ENCODE data around the gene VRK3. TPM values are rescaled to one million over a fixed set of nuclear protein-coding genes. Genes with fewer than 3 reads are reported as not detected.

VRK3 gene
- total RNA-seq, 3 donors from 2014 or later (not counting 1 experiment from before 2014, with no cell fraction given), result 82.7 to 105 (median 93.7) TPM

GRCh38 chr19:50036908-50037307 lies 11.7 kb upstream of the VRK3 start:
- Histone ChIP-seq H3K9me3 (ENCODE audit: control insufficient read depth, insufficient read depth, low read length) (no peaks in the 10 kb centered on the region), H3K4me1 (ENCODE audit: control insufficient read depth, insufficient read depth, low read length) (no peaks in the 10 kb centered on the region), H3K27ac (ENCODE audit: low read length) (no peak overlapping the region), H3K27me3 (ENCODE audit: control insufficient read depth, insufficient read depth, low read length) (no peaks in the 10 kb centered on the region), H3K36me3 (ENCODE audit: control insufficient read depth, insufficient read depth, low read length) (peaks cover 48% of the 10 kb centered on the region), H3K4me3 (ENCODE audit: low read length) (no peak overlapping the region)
- no peak overlapping the region for H3K27ac Mint-ChIP-seq
- TF ChIP-seq CTCF (IDR thresholded peaks at IDR 0.05), result no peak
- WGBS (ENCODE audit: insufficient coverage), result 89% methylated on average over 3 of the region's 3 CpGs
- H3K36me3 Mint-ChIP-seq, result peaks cover 18% of the 10 kb centered on the region
- H3K4me3 Mint-ChIP-seq, result no peak overlapping the region
- H3K9me3 Mint-ChIP-seq, result no peaks in the 10 kb centered on the region
- no peaks in the 10 kb centered on the region for H3K27me3 Mint-ChIP-seq (ENCODE audit: low read depth in 2 of 2)
- H3K4me1 Mint-ChIP-seq, result peaks cover 10 to 16% of the 10 kb centered on the region in 2 donors
- DNase-seq, result no peak
- no peak for ATAC-seq
- intact Hi-C loops (cut with micrococcal nuclease), result no loop called here

GRCh38 chr19:50030937-50031336 lies 5.8 kb upstream of the VRK3 start:
- intact Hi-C loops (cut with micrococcal nuclease), result no loop called here
- 97% methylated on average over 11 of the region's 11 CpGs for WGBS (ENCODE audit: insufficient coverage)
- Histone ChIP-seq H3K27ac (ENCODE audit: low read length) (no peak overlapping the region), H3K4me1 (ENCODE audit: control insufficient read depth, insufficient read depth, low read length) (peaks cover 15% of the 10 kb centered on the region), H3K4me3 (ENCODE audit: low read length) (no peak overlapping the region), H3K27me3 (ENCODE audit: control insufficient read depth, insufficient read depth, low read length) (no peaks in the 10 kb centered on the region), H3K36me3 (ENCODE audit: control insufficient read depth, insufficient read depth, low read length) (peaks cover 20% of the 10 kb centered on the region), H3K9me3 (ENCODE audit: control insufficient read depth, insufficient read depth, low read length) (no peaks in the 10 kb centered on the region)
- Mint-ChIP-seq H3K36me3 (peaks cover 6% of the 10 kb centered on the region), H3K27me3 (ENCODE audit: low read depth in 2 of 2) (no peaks in the 10 kb centered on the region), H3K4me3 (no peak overlapping the region), H3K4me1 (peaks cover 20 to 37% of the 10 kb centered on the region in 2 donors), H3K27ac (no peak overlapping the region), H3K9me3 (no peaks in the 10 kb centered on the region)
- TF ChIP-seq CTCF (IDR thresholded peaks at IDR 0.05), result no peak
- DNase-seq (no peak), ATAC-seq (no peak)

- Histone ChIP-seq H3K27me3 (ENCODE audit: control insufficient read depth, insufficient read depth, low read length) (no peaks in the 10 kb centered on the region), H3K36me3 (ENCODE audit: control insufficient read depth, insufficient read depth, low read length) (peaks cover 20% of the 10 kb centered on the region), H3K27ac (ENCODE audit: low read length) (no peak overlapping the region), H3K4me3 (ENCODE audit: low read length) (no peak overlapping the region), H3K4me1 (ENCODE audit: control insufficient read depth, insufficient read depth, low read length) (peaks cover 16% of the 10 kb centered on the region), H3K9me3 (ENCODE audit: control insufficient read depth, insufficient read depth, low read length) (no peaks in the 10 kb centered on the region)
- H3K27ac Mint-ChIP-seq, result no peak overlapping the region
- H3K4me1 Mint-ChIP-seq, result peaks cover 27 to 39% of the 10 kb centered on the region in 2 donors
- TF ChIP-seq CTCF (IDR thresholded peaks at IDR 0.05), result no peak
- ATAC-seq, result no peak
- intact Hi-C loops (cut with micrococcal nuclease), result no loop called here
- DNase-seq, result no peak
- H3K36me3 Mint-ChIP-seq, result peaks cover 6% of the 10 kb centered on the region
- H3K9me3 Mint-ChIP-seq, result no peaks in the 10 kb centered on the region
- WGBS (ENCODE audit: insufficient coverage), result 96% methylated on average over 6 of the region's 6 CpGs
- no peak overlapping the region for H3K4me3 Mint-ChIP-seq
- no peaks in the 10 kb centered on the region for H3K27me3 Mint-ChIP-seq (ENCODE audit: low read depth in 2 of 2)
Observed at GRCh38 chr19:50030225-50030624, 5.1 kb upstream of the VRK3 start.

- intact Hi-C loops (cut with micrococcal nuclease), result loop anchor here (5.0 kb wide), 1 partner anchor 94 kb away; no protein-coding TSS in a partner anchor
- H3K27ac ChIP-seq (ENCODE audit: low read length), result peak overlapping the region; percentile 95
- H3K4me3 Mint-ChIP-seq, result peak overlapping the region; percentile 99
- no peaks in the 10 kb centered on the region for H3K9me3 ChIP-seq (ENCODE audit: control insufficient read depth, insufficient read depth, low read length)
- no peaks in the 10 kb centered on the region for H3K9me3 Mint-ChIP-seq
- ATAC-seq (no peak), DNase-seq (no peak)
- peak overlapping the region; percentile 82 for H3K4me3 ChIP-seq (ENCODE audit: low read length)
- peaks cover 33 to 59% of the 10 kb centered on the region in 2 donors for H3K4me1 Mint-ChIP-seq
- no peak for TF ChIP-seq CTCF (IDR thresholded peaks at IDR 0.05)
- H3K27ac Mint-ChIP-seq, result peak overlapping the region; percentile 98 to 100
- peaks cover 2% of the 10 kb centered on the region for H3K36me3 ChIP-seq (ENCODE audit: control insufficient read depth, insufficient read depth, low read length)
- H3K36me3 Mint-ChIP-seq, result no peaks in the 10 kb centered on the region
- H3K4me1 ChIP-seq (ENCODE audit: control insufficient read depth, insufficient read depth, low read length), result peaks cover 32% of the 10 kb centered on the region
- H3K27me3 Mint-ChIP-seq (ENCODE audit: low read depth in 2 of 2), result no peaks in the 10 kb centered on the region
- no peaks in the 10 kb centered on the region for H3K27me3 ChIP-seq (ENCODE audit: control insufficient read depth, insufficient read depth, low read length)
- WGBS (ENCODE audit: insufficient coverage), result 87% methylated on average over 7 of the region's 7 CpGs
Observed at GRCh38 chr19:50026550-50026906, 1.4 kb upstream of the VRK3 start.
